Bronchial epithelial cell (primary cell): ENCODE data around the gene PLXND1. TPM values are rescaled to one million over a fixed set of nuclear protein-coding genes. Genes with fewer than 3 reads are reported as not detected.
"Not testable (repeated sequence)": the region's sequence is repeated elsewhere in the genome, so short reads cannot be mapped to it uniquely, and the experiment has no call there.

Experiments
- DNase-seq: peaks from one replicate; pipeline ENCODE4 v3.0.0-alpha.2; 2010; ENCODE audit warnings: low read depth
- FAIRE-seq: peaks from 2 replicates; lab custom pipeline; 2011; peaks lifted over from hg19 to GRCh38; lab: Jason Lieb, UNC
- H3K27me3 ChIP-seq: 2 replicates; pipeline ENCODE4 v1.5.1; 2011; ENCODE audit warnings: low read length; ENCODE audit not compliant: control insufficient read depth, insufficient read depth
- H3K36me3 ChIP-seq: 2 replicates; pipeline ENCODE4 v1.5.1; 2011; ENCODE audit warnings: low read length; ENCODE audit not compliant: control insufficient read depth, insufficient read depth
- H3K4me3 ChIP-seq: 2 replicates; pipeline ENCODE4 v1.5.1; 2011; ENCODE audit warnings: mild to moderate bottlenecking, low read depth, low read length, control low read depth
- total RNA-seq: library from RNA; depleted of rRNA; stranded (reverse); fragments of >200 nt; gene quantifications from 2 replicates; pipeline ENCODE4 v1.2.1, GENCODE V29; 2014
- TF ChIP-seq, protein P1 (sequence below): IDR thresholded peaks from 2 replicates; pipeline ENCODE4 v1.5.1; 2011; ENCODE audit warnings: mild to moderate bottlenecking, moderate library complexity, low read length, control low read depth, inconsistent platforms; ENCODE audit not compliant: insufficient read depth, severe bottlenecking

Gene PLXND1
- total RNA-seq, 1 donor from 2014 or later: 2.4 TPM

DNA sequence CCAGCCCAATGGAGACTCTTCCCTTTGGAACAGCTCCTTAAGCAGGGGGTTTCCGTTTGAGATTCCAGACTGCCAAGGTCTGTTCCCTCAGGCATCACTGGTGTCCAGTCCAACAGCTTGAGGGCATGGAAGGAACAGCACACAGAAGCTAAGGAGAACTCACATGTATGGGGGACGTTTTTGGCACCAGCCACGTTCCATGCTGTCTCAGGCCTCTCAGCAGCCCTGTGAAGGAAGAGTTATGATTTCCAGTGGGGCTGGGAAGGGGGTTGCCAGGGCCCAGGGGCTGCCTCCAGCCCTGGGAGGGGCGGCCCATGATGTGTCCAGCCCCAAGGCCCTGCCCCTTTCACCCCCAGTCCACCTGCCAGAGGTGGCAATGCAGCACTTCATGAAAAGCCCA lies 85.5 kb downstream of the PLXND1 start:
- H3K27me3 ChIP-seq: peaks cover 1% of the 10 kb centered on the region
- FAIRE-seq (no peak), DNase-seq (no peak)
- H3K4me3 ChIP-seq: no peak overlapping the region
- no peaks in the 10 kb centered on the region for H3K36me3 ChIP-seq
- TF ChIP-seq, protein P1, sequence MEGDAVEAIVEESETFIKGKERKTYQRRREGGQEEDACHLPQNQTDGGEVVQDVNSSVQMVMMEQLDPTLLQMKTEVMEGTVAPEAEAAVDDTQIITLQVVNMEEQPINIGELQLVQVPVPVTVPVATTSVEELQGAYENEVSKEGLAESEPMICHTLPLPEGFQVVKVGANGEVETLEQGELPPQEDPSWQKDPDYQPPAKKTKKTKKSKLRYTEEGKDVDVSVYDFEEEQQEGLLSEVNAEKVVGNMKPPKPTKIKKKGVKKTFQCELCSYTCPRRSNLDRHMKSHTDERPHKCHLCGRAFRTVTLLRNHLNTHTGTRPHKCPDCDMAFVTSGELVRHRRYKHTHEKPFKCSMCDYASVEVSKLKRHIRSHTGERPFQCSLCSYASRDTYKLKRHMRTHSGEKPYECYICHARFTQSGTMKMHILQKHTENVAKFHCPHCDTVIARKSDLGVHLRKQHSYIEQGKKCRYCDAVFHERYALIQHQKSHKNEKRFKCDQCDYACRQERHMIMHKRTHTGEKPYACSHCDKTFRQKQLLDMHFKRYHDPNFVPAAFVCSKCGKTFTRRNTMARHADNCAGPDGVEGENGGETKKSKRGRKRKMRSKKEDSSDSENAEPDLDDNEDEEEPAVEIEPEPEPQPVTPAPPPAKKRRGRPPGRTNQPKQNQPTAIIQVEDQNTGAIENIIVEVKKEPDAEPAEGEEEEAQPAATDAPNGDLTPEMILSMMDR: no peak

DNA sequence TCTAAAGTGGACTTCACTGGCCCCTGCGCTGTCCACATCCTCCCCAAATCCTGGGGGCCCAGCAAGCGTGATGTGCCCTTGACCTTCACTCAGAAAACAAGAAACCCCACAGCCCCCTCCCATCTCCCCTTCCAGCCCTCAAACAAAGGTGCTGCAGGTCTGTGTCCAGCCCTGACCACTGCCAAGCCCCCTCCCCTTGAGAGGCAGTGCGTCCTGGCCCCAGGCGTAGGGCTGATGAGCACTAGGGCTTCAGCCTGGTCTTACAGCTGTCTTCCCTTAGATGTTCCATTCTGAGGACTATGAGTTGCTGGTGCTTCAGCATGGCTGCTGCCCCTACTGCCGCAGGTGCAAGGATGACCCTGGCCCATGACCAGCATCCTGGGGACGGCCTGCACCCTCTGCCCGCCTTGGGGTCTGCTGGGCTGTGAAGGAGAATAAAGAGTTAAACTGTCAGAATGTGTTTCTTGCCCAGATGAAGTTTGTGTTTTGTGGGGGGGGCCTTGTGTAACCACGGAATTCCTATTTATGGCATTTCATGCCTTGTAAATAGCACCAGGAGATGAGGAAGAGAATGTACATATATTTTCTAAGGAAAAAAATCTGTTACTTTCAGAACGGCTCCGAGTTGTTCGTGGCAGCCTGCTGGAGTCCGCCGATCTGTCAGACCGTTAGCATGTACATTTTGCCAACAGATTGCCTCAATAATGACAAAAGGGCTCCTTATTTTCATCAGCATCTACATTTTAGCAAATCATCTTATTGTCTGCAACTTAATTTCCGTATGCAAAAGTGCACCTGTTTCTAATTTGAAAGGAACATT lies 86.4 kb downstream of the PLXND1 start:
- TF ChIP-seq, protein P1: no peak
- no peak for DNase-seq
- Histone ChIP-seq H3K4me3 (no peak overlapping the region), H3K27me3 (peaks cover 1% of the 10 kb centered on the region), H3K36me3 (no peaks in the 10 kb centered on the region)
- no peak for FAIRE-seq

DNA sequence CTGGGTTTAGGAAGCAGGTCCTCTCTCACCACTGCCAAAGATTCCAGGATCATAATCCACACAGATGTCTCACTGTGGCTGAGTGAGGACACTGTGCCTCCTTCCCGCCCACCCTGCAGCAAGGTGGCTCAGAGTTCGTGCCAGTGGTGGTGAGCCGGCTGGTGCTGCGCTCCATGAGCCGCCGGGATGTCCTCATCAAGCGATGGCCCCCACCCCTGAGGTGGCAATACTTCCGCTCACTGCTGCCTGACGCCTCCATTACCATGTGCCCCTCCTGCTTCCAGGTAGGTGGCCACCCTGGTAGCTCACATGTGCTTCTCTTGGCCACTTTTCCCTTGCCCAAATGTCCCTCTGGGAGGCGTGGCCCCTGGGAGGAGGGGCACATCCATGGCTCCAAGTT lies 87.0 kb downstream of the PLXND1 start:
- no peak for FAIRE-seq
- Histone ChIP-seq H3K36me3 (no peaks in the 10 kb centered on the region), H3K27me3 (peaks cover 1% of the 10 kb centered on the region), H3K4me3 (no peak overlapping the region)
- TF ChIP-seq, protein P1: no peak
- DNase-seq: no peak

DNA sequence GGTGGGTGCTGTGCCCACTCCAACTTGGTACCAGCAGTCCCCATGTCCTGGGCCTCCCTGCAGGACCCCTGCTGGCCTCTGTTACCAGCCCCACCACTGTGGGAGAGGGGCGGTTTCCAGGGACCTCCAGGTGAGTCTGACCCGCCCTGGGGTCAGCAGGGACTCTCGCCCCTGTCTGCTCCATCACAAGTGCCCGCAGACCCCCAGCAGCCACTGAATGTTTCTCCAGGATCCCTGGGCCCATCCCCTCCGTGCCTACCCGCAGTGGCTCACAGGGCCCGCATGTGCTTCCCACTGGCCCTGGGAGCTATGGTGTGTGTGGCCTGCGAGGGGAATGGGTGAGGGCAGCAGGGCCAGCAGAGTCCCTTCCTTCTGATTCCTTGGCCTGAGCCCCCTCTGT lies 87.9 kb downstream of the PLXND1 start:
- Histone ChIP-seq H3K4me3 (no peak overlapping the region), H3K36me3 (no peaks in the 10 kb centered on the region), H3K27me3 (peaks cover 1% of the 10 kb centered on the region)
- TF ChIP-seq, protein P1: no peak
- DNase-seq (no peak), FAIRE-seq (no peak)

DNA sequence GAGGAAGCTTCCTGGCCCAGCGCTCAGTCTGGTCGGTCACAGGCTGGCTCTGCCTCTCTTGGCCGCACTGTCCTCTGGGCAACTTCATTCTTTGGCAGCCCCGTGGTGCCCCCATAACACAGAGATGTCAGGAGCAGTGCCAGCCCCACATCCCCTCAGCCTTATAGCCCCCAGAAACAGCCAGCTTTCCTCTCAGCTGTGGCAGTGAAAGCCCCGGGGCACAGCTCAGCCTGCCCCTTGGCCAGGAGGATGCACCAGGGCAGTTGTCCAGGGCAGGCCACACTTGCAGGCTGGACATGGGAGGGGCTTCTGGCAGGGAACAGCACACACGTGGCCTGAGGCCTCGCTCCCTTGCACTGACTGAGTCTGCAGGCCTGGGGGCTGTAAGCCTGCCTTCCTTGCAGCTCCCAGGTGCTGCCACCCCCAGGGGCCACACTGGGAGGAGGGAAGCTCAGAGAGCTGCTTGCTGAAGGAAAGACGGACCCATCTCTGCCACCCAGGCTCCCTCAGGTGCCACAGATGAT lies 88.4 kb downstream of the PLXND1 start:
- Histone ChIP-seq H3K36me3 (no peaks in the 10 kb centered on the region), H3K27me3 (peaks cover 1% of the 10 kb centered on the region), H3K4me3 (no peak overlapping the region)
- TF ChIP-seq, protein P1: no peak
- FAIRE-seq (no peak), DNase-seq (no peak)

DNA sequence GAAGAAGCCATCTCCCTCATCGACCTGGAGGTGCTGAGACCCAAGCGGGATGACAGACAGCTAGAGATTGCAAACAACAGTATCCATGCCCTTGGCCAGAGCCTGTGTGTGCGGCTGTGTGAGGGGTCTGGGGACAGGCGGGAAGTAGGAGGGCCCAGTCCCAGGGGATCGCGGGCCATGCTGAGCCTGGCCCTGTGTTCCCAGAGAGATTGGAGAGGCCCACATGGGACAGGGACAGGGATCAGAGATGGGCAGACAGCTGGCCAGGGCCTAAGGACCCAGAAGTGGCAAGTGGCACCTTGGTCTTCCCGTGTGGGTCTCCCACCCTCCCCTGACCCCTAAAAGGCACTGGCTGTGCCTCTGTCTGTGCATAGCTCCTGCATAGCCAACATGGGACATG lies 89.0 kb downstream of the PLXND1 start:
- Histone ChIP-seq H3K4me3 (no peak overlapping the region), H3K27me3 (peaks cover 1% of the 10 kb centered on the region), H3K36me3 (no peaks in the 10 kb centered on the region)
- no peak for DNase-seq
- FAIRE-seq: peak; percentile 43
- TF ChIP-seq, protein P1: no peak

DNA sequence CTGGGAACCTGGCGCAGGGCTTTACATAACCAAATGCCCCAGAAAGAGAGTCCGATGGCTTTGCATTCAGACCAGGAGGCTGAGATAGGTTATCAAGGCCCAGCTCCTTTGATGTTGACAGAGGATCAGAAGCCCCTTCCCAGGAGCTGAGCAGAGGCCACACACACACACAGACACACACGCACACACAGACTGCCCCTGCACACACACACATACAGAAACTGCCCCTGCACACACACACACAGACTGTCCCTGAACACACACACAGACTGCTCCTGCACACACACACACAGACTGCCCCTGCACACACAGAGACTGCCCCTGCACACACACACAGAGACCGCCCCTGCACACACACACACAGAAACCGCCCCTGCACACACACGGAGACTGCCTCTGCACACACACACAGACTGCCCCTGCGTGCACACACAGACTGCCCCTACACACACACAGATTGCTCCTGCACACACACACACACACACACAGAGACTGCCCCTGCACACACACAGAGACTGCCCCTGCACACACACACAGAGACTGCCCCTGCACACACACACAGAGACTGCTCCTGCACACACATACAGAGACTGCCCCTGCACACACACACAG lies 90.5 kb downstream of the PLXND1 start:
- H3K4me3 ChIP-seq, H3K36me3 ChIP-seq, DNase-seq, H3K27me3 ChIP-seq: not testable (repeated sequence)
- peak; percentile 77 for FAIRE-seq

DNA sequence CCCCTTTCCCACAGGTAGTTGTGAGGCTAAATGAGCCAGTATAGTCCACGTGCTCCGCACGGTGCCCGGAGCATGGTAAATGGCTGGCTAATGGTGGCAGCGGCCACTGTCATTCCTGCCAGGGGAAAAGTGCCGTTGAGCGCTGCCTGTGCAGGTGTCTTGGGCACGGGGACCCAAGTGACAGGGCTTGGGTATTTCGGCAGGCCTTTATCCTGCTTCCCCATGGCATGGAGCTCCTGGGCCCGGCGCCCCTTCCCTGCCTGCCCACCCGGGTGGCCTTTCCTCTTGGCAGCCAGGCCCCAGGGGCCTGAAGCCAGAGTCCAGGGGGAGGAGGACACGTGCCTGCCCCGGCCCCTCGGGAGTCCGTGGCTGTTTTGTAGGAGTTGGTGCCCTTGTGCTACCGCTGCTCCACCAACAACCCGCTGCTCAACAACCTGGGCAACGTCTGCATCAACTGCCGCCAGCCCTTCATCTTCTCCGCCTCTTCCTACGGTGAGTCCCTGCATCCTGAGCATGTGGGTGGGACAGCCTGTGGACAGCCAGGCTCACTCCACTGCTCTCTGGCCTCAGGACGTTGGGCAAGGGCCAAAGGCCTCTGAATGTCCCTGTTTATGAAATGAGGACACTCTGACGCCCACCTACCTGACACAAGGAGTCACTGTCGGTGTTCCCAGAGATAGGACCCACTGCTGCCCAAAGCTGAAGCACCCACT lies 91.2 kb downstream of the PLXND1 start:
- peak; percentile 50 for FAIRE-seq
- DNase-seq, H3K36me3 ChIP-seq, H3K4me3 ChIP-seq, H3K27me3 ChIP-seq: not testable (repeated sequence)
